GM08714 (cell line): ENCODE measurements around the gene EFTUD2.
"Not testable (repeated sequence)": the region's sequence is repeated elsewhere in the genome, so short reads cannot be mapped to it uniquely, and the experiment has no call there.

Source experiments
- H3K4me3 ChIP-seq: fragments of 200-500 bp; sonication (Bioruptor generic); 2 replicates; pipeline ENCODE4 v1.5.1; 2014; ENCODE audit warnings: mild to moderate bottlenecking, low read length, inconsistent platforms
- ZNF274 ChIP-seq: IDR thresholded peaks from 2 replicates; pipeline ENCODE4 v1.6.1; 2012; ENCODE audit warnings: mild to moderate bottlenecking, low read depth, low read length

Gene EFTUD2

DNA sequence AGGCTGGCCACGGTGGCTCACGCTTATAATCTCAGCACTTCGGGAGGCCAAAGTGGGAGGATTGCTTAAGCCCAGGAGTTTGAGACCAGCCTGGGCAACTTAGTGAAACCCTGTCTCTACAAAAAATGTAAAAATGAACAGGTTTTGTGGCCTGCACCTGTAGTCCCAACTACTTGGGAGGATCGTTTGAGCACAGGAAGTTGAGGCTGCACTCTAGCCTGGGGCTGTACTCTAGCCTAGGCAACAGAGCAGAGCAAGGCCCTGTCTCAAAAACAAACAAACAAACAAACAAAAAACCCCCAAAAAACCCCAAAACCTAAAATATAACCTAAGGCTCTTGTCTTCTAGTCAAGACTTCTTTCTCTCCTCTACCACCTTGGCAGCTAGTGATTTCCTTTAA lies 59.0 kb downstream of the EFTUD2 start:
- H3K4me3 ChIP-seq = no peak overlapping the region
- no peak for TF ChIP-seq ZNF274

DNA sequence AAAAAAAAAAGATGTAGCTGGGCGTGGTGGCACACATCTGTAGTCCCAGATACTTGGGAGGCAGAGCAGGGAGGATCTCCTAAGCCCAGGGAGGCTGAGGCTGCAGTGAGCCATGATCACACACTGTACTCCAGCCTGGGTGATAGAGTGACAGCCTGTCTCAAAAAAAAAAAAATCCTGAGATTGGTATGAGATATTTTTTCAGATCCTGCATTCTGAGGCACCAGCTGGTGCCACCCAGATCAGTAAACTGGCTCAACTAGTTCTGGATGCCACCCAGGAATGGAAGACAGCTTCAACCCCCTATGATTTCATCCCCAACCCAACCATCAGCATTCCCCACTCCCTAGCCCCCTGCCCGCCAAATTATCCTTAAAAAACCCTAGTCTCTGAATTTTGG lies 62.0 kb downstream of the EFTUD2 start:
- no peak overlapping the region for H3K4me3 ChIP-seq
- TF ChIP-seq ZNF274 = no peak

GRCh38 chr17:44832805-44833204 lies 66.4 kb downstream of the EFTUD2 start:
- TF ChIP-seq ZNF274 = no peak
- H3K4me3 ChIP-seq = no peak overlapping the region

DNA sequence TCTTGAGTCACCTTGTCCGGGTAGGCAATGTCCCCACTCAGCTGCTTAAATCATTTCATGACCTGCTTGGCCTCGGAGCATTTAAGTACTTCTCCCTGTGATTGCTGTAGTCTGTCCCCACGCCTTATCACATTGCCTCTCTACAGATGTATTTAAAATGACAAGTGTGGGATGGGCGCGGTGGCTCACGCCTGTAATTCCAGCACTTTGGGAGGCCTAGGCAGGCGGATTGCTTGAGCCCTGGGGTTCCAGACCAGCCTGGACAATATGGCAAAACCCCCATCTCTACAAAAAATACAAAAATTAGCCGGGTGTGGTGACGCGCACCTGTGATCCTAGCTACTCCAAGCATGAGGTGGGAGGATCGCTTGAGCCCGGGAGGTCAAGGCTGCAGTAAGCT lies 67.9 kb downstream of the EFTUD2 start:
- no peak overlapping the region for H3K4me3 ChIP-seq
- TF ChIP-seq ZNF274 = no peak

DNA sequence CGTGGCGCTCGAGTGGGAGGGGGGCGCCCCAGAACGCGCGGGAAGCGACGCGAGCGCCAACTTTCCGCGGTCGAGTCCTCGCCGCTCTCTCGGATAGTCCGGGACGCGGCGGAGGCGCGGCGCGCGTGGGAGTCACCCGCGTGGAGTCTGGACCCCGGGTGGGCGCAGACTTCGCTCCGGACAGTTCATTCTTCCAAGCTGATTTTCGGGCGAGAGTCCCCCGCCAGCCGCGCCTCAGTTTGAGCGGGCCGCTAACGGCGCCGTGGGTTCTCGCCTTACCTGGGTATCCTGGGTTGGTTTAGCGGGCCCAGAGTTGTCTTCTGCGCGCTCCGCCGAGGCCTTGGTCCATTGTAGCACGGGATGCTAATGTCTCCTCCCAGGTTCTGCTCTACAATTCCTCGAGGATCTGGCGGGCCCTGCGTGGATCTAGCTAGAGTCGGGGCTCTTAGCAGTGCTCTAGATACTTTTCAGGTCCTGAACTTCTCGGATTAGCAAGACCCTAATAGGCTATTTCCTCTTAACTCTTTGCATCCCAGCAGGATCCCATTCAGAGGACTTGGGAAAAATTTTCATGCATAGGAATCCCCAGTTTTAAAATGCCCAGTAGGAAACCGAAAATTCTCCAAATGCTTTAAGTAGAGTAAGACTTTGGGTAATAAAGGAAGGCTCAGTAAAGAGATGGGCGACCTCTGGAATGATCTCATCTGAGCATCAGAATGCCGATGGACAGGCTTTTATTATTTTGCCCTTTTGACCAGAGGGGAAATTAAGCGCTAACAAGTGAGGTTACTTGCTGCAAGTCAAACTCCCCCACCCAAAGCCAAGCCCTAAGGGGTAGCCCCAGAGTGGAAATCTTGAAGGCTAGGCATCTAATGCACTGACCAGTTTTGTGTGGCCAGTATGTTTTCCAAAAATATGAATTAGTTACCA lies 68.6 kb downstream of the EFTUD2 start:
- no peak for TF ChIP-seq ZNF274
- H3K4me3 ChIP-seq = peak overlapping the region; percentile 93; the same call in 1 of the 2 replicates

DNA sequence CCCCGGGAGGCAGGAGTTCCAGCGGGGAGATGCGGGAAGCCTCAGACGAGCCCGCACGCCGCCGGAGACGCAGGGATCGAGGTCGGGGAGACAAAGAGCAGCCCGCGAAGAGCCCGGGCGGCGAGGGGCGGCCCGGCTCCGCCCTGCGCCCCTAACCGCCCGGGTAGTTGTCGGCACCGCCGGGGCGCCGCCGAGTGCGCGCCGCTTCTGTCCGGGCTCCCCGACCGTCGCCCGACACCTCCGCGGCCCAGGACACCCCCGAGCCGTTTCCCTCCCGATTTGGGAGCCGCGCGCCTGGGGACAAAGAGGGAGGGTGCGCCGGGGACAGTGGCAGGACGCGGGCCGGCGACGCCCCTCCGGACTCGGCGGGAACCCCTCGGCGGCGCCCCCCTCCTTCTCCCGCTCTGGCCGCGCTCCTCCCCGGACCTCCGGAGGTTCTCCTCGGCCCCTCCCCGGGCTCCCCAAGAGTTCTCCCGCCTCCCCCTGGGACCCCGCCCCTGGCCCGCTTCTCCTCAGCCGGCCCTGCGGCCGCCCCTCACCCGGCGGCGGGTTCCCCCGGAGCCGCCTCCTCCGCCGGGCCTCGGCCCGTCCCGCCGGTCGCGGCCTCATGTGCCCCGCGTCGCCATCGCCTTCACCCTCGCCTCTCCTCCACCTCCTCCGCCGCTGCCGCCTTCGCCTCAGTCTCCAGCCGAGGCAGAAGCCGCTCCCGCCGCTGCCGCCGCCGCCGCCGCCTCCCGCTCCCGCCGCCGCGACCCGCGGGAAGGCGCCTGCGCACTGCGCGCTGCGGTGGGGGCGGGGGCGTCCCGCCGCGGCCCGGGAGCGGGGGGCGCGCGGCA lies 69.5 kb downstream of the EFTUD2 start, which contains the start of gene GJC1:
GJC1 (minus strand) TSS at position 765 of the 836 bp plus-strand sequence. CDS start 24,470 bp downstream, outside the sequence.
- TF ChIP-seq ZNF274 = no peak

DNA sequence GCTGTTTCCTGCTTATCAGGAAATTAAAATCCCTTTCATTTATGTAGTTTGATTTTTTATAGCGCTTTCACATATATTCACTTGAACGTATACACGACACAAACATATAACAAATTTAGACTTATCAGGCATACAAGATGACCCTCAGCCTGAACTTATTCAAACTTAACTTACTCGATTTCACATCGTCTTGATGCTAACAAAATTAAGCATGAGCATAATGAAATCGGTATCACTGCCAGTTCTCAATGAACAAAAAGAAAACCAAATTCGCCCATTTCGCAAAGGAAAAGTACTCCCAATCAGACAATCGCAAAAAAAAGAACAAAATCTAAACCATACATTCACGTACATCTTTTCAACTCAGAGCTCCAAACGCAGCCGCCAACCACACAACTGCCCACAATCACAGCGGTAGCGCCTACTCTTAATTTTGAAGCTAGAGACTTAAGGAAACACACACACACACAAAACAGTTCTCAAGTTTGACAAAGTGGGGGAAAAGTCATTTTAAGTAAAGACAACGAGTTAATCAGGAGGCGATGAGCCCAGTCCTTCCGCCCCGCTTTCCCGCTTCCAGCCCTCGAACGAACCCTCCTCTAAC lies 70.2 kb downstream of the EFTUD2 start:
- peak overlapping the region; percentile 93 for H3K4me3 ChIP-seq
- TF ChIP-seq ZNF274 = no peak

More for the DNA sequence above, 69.5 kb downstream of the EFTUD2 start, which contains the start of gene GJC1:
- peak within 1 kb of the TSS; percentile 93 for H3K4me3 ChIP-seq

DNA sequence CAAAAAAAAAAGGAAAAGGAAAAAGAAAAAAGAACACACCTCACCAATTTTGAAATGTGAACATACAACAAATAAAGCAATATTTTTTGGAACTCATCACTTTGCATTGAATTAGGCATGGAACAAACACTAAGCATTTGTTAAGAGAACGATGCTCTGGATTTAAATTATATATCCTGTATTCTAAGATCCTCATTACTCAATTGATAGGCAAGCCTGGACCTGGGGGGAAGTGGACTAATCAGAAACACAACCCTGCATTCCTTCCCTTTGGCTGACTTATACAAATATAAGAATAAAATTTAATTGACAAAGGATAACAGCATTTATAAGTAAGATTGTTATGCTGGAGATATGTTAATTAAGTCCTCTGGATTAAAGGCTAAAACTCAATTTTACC lies 71.4 kb downstream of the EFTUD2 start:
- H3K4me3 ChIP-seq = no peak overlapping the region; the same call in 1 of the 2 replicates
- TF ChIP-seq ZNF274 = no peak

GRCh38 chr17:44826123-44826790 lies 73.0 kb downstream of the EFTUD2 start:
- no peak for TF ChIP-seq ZNF274
- no peak overlapping the region for H3K4me3 ChIP-seq

DNA sequence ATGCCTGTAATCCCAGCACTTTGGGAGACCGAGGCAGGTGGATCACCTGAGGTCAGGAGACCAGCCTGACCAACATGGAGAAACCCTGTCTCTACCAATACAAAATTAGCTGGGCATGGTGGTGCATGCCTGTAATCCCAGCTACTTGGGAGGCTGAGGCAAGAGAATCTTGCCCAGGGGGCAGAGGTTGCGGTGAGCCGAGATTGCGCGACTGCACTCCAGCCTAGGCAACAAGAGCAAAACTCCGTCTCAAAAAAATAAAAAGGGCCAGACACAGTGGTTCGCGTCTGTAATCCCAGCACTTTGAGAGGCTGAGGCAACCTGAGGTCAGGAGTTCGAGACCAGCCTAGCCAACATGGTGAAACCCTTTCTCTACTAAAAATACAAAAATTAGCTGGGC lies 74.0 kb downstream of the EFTUD2 start:
- H3K4me3 ChIP-seq = not testable (repeated sequence)

DNA sequence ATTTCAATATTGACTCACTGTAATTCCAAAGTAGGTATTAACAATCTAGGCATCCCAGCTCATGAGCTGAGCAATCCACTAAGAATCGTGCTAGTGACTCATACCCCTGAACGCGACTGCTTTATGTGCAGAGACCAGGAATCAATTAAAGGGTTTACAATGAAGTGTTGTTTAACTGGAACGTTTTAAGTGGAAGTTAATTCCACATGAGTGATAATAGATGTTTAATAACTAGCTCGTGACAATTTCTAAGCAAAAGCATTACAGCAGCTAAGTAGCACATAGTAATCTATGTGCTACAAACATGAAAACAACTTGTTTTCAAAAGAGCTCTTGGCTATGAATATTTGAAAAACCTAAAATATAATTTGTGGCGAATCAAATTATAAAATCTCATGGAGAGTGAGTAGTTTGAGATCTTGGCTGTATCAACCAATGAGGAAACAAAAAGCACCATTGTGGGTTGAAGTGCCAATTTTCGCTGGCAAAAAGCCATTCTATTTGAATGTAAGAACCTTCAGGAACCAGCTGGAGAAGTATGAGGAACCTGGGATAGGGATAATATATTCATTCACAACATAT lies 78.5 kb downstream of the EFTUD2 start:
- no peak for TF ChIP-seq ZNF274
- H3K4me3 ChIP-seq = no peak overlapping the region

GRCh38 chr17:44818508-44818907 lies 80.7 kb downstream of the EFTUD2 start:
- H3K4me3 ChIP-seq = not testable (repeated sequence)

DNA sequence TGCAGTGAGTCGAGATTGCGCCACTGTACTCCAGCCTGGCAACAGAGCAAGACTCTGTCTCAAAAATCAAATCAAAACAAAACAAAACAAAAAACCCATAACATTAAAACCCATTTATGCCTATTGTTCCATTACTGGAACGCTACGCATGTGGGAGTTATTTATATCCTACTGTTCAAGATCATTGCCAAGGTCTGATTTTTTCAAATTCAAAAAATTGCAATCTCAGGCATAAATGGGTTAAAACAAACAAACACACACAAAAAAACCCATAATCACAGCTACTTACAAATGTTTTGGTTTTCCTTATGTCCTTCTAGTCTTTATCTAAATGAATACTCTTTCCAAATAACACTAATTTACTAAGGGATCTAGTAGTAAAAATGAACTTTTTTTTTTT lies 87.0 kb downstream of the EFTUD2 start:
- TF ChIP-seq ZNF274 = no peak
- no peak overlapping the region for H3K4me3 ChIP-seq

GRCh38 chr17:44808656-44809388 lies 90.4 kb downstream of the EFTUD2 start:
- H3K4me3 ChIP-seq = not testable (repeated sequence)
